ENCODE results near the gene NPPC. TPM values are rescaled to one million over a fixed set of nuclear protein-coding genes. Genes with fewer than 3 reads are reported as not detected.
A peak's percentile ranks its signal among the peaks of the same experiment; 100 is the strongest.

The NPPC gene
- total and polyA plus RNA-seq, 2 of the 8 experiments (the other 6 are each of a cell fraction or from before 2014, with no cell fraction given), result 1.3 to 4.7 TPM

- peak; percentile 19 for TF ChIP-seq RNF2 (IDR thresholded peaks at IDR 0.05; ENCODE audit: borderline replicate concordance, low read depth, low read length, missing control alignments, poor library complexity, severe bottlenecking)
- no peak for TF ChIP-seq SIN3A (conservative IDR thresholded peaks at IDR 0.05 in 1 of 2, IDR thresholded peaks at IDR 0.05 in 1 of 2; ENCODE audit: low read depth in 1 of 2, low read length in 2 of 2)
- no peak for TF ChIP-seq SRF (IDR thresholded peaks at IDR 0.05; ENCODE audit: low read depth, low read length)
- TF ChIP-seq KDM1A (IDR thresholded peaks at IDR 0.05; ENCODE audit: borderline replicate concordance, low read length), result no peak
- TF ChIP-seq RXRA (IDR thresholded peaks at IDR 0.05; ENCODE audit: insufficient read depth, low read depth, low read length), result no peak
- no peak for TF ChIP-seq HDAC2 (IDR thresholded peaks at IDR 0.05; ENCODE audit: borderline replicate concordance in 1 of 2, low read depth in 2 of 2, low read length in 2 of 2)
- TF ChIP-seq YY1 (IDR thresholded peaks at IDR 0.05; ENCODE audit: low read depth, low read length), result no peak
- TF ChIP-seq ZNF274 (IDR thresholded peaks at IDR 0.05; ENCODE audit: borderline replicate concordance, extremely low read depth, low read length), result no peak
- peak in 2 of 3 experiments; percentile 33 to 37; a peak in 3 of 4 replicates for TF ChIP-seq CTCF (IDR thresholded peaks at IDR 0.05; ENCODE audit: control extremely low read depth in 1 of 3, insufficient read depth in 1 of 3, low read depth in 1 of 3, low read length in 3 of 3)
- TF ChIP-seq EGR1 (IDR thresholded peaks at IDR 0.05; ENCODE audit: borderline replicate concordance, low read depth, low read length), result no peak
- TF ChIP-seq GTF2F1 (IDR thresholded peaks at IDR 0.05; ENCODE audit: borderline replicate concordance, low read depth, low read length), result no peak
- no peak for TF ChIP-seq EP300 (IDR thresholded peaks at IDR 0.05; ENCODE audit: borderline replicate concordance in 1 of 2, low read depth in 2 of 2, low read length in 2 of 2)
- no peak for TF ChIP-seq KDM5A (IDR thresholded peaks at IDR 0.05; ENCODE audit: low read length)
- no peak for TF ChIP-seq TCF12 (IDR thresholded peaks at IDR 0.05; ENCODE audit: low read depth, low read length)
- no peak for TF ChIP-seq POLR2A (IDR thresholded peaks at IDR 0.05; ENCODE audit: control extremely low read depth in 1 of 2, low read depth in 2 of 2, low read length in 2 of 2)
- no peak for TF ChIP-seq HDAC6 (IDR thresholded peaks at IDR 0.05; ENCODE audit: low read depth, low read length)
- TF ChIP-seq CTBP2 (IDR thresholded peaks at IDR 0.05; ENCODE audit: borderline replicate concordance, insufficient read depth, insufficient read length, low read length), result no peak
- TF ChIP-seq NANOG (IDR thresholded peaks at IDR 0.05; ENCODE audit: insufficient read depth, low read depth, low read length, poor library complexity, severe bottlenecking), result no peak
- no peak for TF ChIP-seq MAX (IDR thresholded peaks at IDR 0.05)
- no peak for TF ChIP-seq POLR2AphosphoS5 (IDR thresholded peaks at IDR 0.05; ENCODE audit: low read depth, low read length)
Observed at GRCh38 chr2:231926761-231927565, 767 bp upstream of the NPPC start (continued).

Measured in H1 (cell line).